ENCODE measurements around the gene ZNF560. TPM values are rescaled to one million over a fixed set of nuclear protein-coding genes. Genes with fewer than 3 reads are reported as not detected.

Gene ZNF560
- total RNA-seq, 6 experiments from 2014 or later, result not detected

- no peak for TF ChIP-seq POLR2A (IDR thresholded peaks at IDR 0.05)
- TF ChIP-seq CTCF (IDR thresholded peaks at IDR 0.05), result no peak
- H3K4me1 ChIP-seq, result no peaks in the 10 kb centered on the region
- no peak for ATAC-seq
- H3K4me3 ChIP-seq, result no peak overlapping the region
- no peaks in the 10 kb centered on the region for H3K36me3 ChIP-seq
- WGBS (ENCODE audit: insufficient coverage, low coverage, low lambda C conversion rate, missing lambda C conversion rate), result 47% methylated on average over 8 of the region's 13 CpGs
- peaks cover 0 to 6% (median under 1%) of the 10 kb centered on the region in 4 donors for H3K9me3 ChIP-seq
- no peak for DNase-seq
- no peak overlapping the region for H3K27ac ChIP-seq
- H3K27me3 ChIP-seq, result no peaks in the 10 kb centered on the region
- intact Hi-C loops (cut with DNase I), result no loop called here
Observed at GRCh38 chr19:9456018-9456689, 42.3 kb downstream of the ZNF560 start.

GRCh38 chr19:9453953-9454352, 44.5 kb downstream of the ZNF560 start:
- no peak for DNase-seq
- Histone ChIP-seq H3K9me3 (peaks cover 0 to 23% (median under 1%) of the 10 kb centered on the region in 4 donors), H3K4me1 (no peaks in the 10 kb centered on the region), H3K36me3 (no peaks in the 10 kb centered on the region), H3K27me3 (no peaks in the 10 kb centered on the region), H3K27ac (no peak overlapping the region), H3K4me3 (no peak overlapping the region)
- WGBS (ENCODE audit: insufficient coverage, low coverage, low lambda C conversion rate, missing lambda C conversion rate), result 63% methylated on average over 3 of the region's 4 CpGs
- intact Hi-C loops (cut with DNase I), result no loop called here
- ATAC-seq, result no peak
- TF ChIP-seq CTCF (IDR thresholded peaks at IDR 0.05) (no peak), POLR2A (IDR thresholded peaks at IDR 0.05) (no peak)

GRCh38 chr19:9445037-9445436, 53.4 kb downstream of the ZNF560 start:
- intact Hi-C loops (cut with DNase I), result no loop called here
- Histone ChIP-seq H3K4me1 (no peaks in the 10 kb centered on the region), H3K36me3 (no peaks in the 10 kb centered on the region), H3K27ac (no peak overlapping the region), H3K9me3 (peaks cover 0 to 7% (median 0%) of the 10 kb centered on the region in 4 donors), H3K4me3 (no peak overlapping the region), H3K27me3 (no peaks in the 10 kb centered on the region)
- TF ChIP-seq POLR2A (IDR thresholded peaks at IDR 0.05) (no peak), CTCF (IDR thresholded peaks at IDR 0.05) (no peak)
- ATAC-seq, result no peak
- 46% methylated on average over 1 of the region's 1 CpG for WGBS (ENCODE audit: insufficient coverage, low coverage, low lambda C conversion rate, missing lambda C conversion rate)
- DNase-seq, result no peak

- no peak for ATAC-seq
- Histone ChIP-seq H3K27ac (no peak overlapping the region), H3K36me3 (peaks cover 0 to 9% (median 2%) of the 10 kb centered on the region in 4 donors), H3K27me3 (no peaks in the 10 kb centered on the region), H3K4me3 (no peak overlapping the region), H3K9me3 (peaks cover 0 to 3% (median 0%) of the 10 kb centered on the region in 4 donors), H3K4me1 (peaks cover 0 to 14% (median 0%) of the 10 kb centered on the region in 4 donors)
- DNase-seq, result no peak
- intact Hi-C loops (cut with DNase I), result no loop called here
- TF ChIP-seq CTCF (IDR thresholded peaks at IDR 0.05), result no peak
- no peak for TF ChIP-seq POLR2A (IDR thresholded peaks at IDR 0.05)
- 71% methylated on average over 3 of the region's 4 CpGs for WGBS (ENCODE audit: insufficient coverage, low coverage, low lambda C conversion rate, missing lambda C conversion rate)
Observed at GRCh38 chr19:9436358-9436757, 62.1 kb downstream of the ZNF560 start.
